Trophoblast cell (in vitro differentiated cells and primary cell): ENCODE results near the gene ZC3H14.

Experiments
- DNase-seq, 2 donors: peaks; one replicate each; pipeline ENCODE4 v3.0.0-alpha.2; 2016
- H2AFZ ChIP-seq: 2 replicates; pipeline ENCODE4 v1.6.1; 2013; ENCODE audit warnings: low read length, moderate library complexity, mild to moderate bottlenecking; ENCODE audit not compliant: insufficient read depth, poor library complexity
- H2AK5ac ChIP-seq: 2 replicates; pipeline ENCODE4 v1.6.1; 2013; ENCODE audit warnings: mild to moderate bottlenecking, low read length
- H2BK120ac ChIP-seq: 2 replicates; pipeline ENCODE4 v1.6.1; 2013; ENCODE audit warnings: low read length, mild to moderate bottlenecking, moderate library complexity; ENCODE audit not compliant: insufficient read depth, poor library complexity
- H2BK12ac ChIP-seq: 2 replicates; pipeline ENCODE4 v1.6.1; 2013; ENCODE audit warnings: mild to moderate bottlenecking, low read length, moderate library complexity
- H2BK5ac ChIP-seq: 2 replicates; pipeline ENCODE4 v1.6.1; 2013; ENCODE audit warnings: low read length, low read depth, moderate library complexity, mild to moderate bottlenecking; ENCODE audit not compliant: poor library complexity
- H3K14ac ChIP-seq: 2 replicates; pipeline ENCODE4 v1.6.1; 2013; ENCODE audit warnings: mild to moderate bottlenecking, low read length
- H3K18ac ChIP-seq: 2 replicates; pipeline ENCODE4 v1.6.1; 2013; ENCODE audit warnings: mild to moderate bottlenecking, low read length
- H3K23ac ChIP-seq: 2 replicates; pipeline ENCODE4 v1.6.1; 2013; ENCODE audit warnings: low read length
- H3K27ac ChIP-seq: 2 replicates; pipeline ENCODE4 v1.5.1; 2013; ENCODE audit warnings: low read depth, mild to moderate bottlenecking, inconsistent platforms, low read length, moderate library complexity
- H3K27me3 ChIP-seq: 2 replicates; pipeline ENCODE4 v1.6.1; 2013; ENCODE audit warnings: inconsistent platforms, mild to moderate bottlenecking, low read length, moderate library complexity; ENCODE audit not compliant: insufficient read depth
- H3K36me3 ChIP-seq, 2 experiments: 1 replicate in 1 of 2; 2 replicates in 1 of 2; pipeline ENCODE4 v1.6.1; 2013; ENCODE audit warnings: low read length in 2 of 2, mild to moderate bottlenecking in 2 of 2, moderate library complexity in 1 of 2; ENCODE audit not compliant: insufficient read depth in 2 of 2, control insufficient read depth in 1 of 2
- H3K4ac ChIP-seq: 2 replicates; pipeline ENCODE4 v1.6.1; 2013; ENCODE audit warnings: low read depth, mild to moderate bottlenecking, low read length, moderate library complexity
- H3K4me1 ChIP-seq, 2 experiments: 1 replicate in 1 of 2; 2 replicates in 1 of 2; pipeline ENCODE4 v1.6.1; 2013; ENCODE audit warnings: low read length in 2 of 2, mild to moderate bottlenecking in 2 of 2, moderate library complexity in 1 of 2; ENCODE audit not compliant: insufficient read depth in 2 of 2, control insufficient read depth in 1 of 2
- H3K4me2 ChIP-seq: 2 replicates; pipeline ENCODE4 v1.6.1; 2013; ENCODE audit warnings: inconsistent platforms, mild to moderate bottlenecking, low read length, moderate library complexity
- H3K4me3 ChIP-seq: 2 replicates; pipeline ENCODE4 v1.5.1; 2013; ENCODE audit warnings: mild to moderate bottlenecking, low read depth, low read length, inconsistent platforms
- H3K79me1 ChIP-seq: one replicate; pipeline ENCODE4 v1.6.1; 2013; ENCODE audit warnings: low read length
- H3K79me2 ChIP-seq: 2 replicates; pipeline ENCODE4 v1.6.1; 2013; ENCODE audit warnings: low read length, mild to moderate bottlenecking; ENCODE audit not compliant: control insufficient read depth, insufficient read depth, poor library complexity
- H3K9ac ChIP-seq: 2 replicates; pipeline ENCODE4 v1.6.1; 2013; ENCODE audit warnings: mild to moderate bottlenecking, low read length
- H3K9me3 ChIP-seq: 2 replicates; pipeline ENCODE4 v1.6.1; 2013; ENCODE audit warnings: low read depth, mild to moderate bottlenecking, control low read depth, inconsistent platforms, low read length; ENCODE audit not compliant: insufficient read depth
- H4K12ac ChIP-seq: 2 replicates; pipeline ENCODE4 v1.6.1; 2013; ENCODE audit warnings: low read depth, mild to moderate bottlenecking, low read length, moderate library complexity
- H4K8ac ChIP-seq: 2 replicates; pipeline ENCODE4 v1.6.1; 2013; ENCODE audit warnings: low read depth, mild to moderate bottlenecking, low read length, moderate library complexity
- H4K91ac ChIP-seq: one replicate; pipeline ENCODE4 v1.6.1; 2013; ENCODE audit warnings: low read depth, mild to moderate bottlenecking, low read length, moderate library complexity
- WGBS: extraction: QIAGEN DNeasy Blood & Tissue Kit; methylation state at CpG from one replicate; pipeline ENCODE4 v1.1.7; 2013; ENCODE audit warnings: missing lambda C conversion rate; ENCODE audit not compliant: insufficient read length, insufficient coverage; ENCODE audit errors: extremely low coverage; 5-methylcytosine and 5-hydroxymethylcytosine counted together

ZC3H14 gene

DNA sequence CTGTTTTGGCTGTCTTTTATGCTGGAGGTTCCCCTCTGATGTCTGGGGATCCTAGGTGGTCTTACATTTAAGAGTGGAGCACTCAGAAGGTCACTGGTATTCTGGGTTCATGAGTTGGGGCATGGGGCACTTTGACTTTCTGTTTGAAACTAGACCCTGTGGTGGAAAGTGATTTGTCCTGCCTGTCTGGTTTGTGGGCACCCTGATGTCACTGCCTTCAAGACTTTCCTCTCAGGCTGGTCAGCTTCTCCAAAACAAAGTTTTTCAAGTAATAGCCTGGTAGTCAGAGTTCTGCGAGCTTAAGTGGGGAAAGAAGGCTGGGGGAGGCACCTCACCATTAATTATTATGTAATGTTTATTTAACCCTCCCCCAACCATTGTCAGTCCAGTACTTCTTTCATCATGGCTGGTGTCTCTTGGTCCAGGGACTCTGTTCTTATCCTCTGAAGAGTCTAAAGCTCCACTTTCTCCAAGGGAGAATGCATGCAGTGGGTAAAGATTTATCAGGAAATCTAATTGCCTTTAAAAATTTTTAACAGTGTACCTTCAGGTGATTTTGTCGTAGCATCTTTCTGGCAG, 35.3 kb downstream of the ZC3H14 start:
- no peaks in the 10 kb centered on the region for H3K79me1 ChIP-seq
- H4K12ac ChIP-seq, result no peak overlapping the region
- no peak overlapping the region for H2BK120ac ChIP-seq
- H3K9ac ChIP-seq, result no peak overlapping the region
- H2AK5ac ChIP-seq, result no peak overlapping the region
- H3K27ac ChIP-seq, result no peak overlapping the region
- no peaks in the 10 kb centered on the region for H3K79me2 ChIP-seq
- H3K4me2 ChIP-seq, result no peak overlapping the region
- no peak overlapping the region for H3K4ac ChIP-seq
- peaks cover 28 to 49% of the 10 kb centered on the region in 2 experiments for H3K36me3 ChIP-seq
- H2AFZ ChIP-seq, result no peak overlapping the region
- H2BK12ac ChIP-seq, result no peak overlapping the region
- H3K9me3 ChIP-seq, result no peaks in the 10 kb centered on the region
- no peak overlapping the region for H2BK5ac ChIP-seq
- no CpG with 5 or more reads among the region's 2 CpGs for WGBS
- no peak overlapping the region for H4K8ac ChIP-seq
- no peaks in the 10 kb centered on the region for H3K27me3 ChIP-seq
- H3K4me3 ChIP-seq, result no peak overlapping the region
- H3K23ac ChIP-seq, result no peak overlapping the region
- no peak overlapping the region for H3K18ac ChIP-seq
- no peak overlapping the region for H4K91ac ChIP-seq
- DNase-seq, result no peak
- no peak overlapping the region for H3K14ac ChIP-seq
- no peaks in the 10 kb centered on the region for H3K4me1 ChIP-seq

DNA sequence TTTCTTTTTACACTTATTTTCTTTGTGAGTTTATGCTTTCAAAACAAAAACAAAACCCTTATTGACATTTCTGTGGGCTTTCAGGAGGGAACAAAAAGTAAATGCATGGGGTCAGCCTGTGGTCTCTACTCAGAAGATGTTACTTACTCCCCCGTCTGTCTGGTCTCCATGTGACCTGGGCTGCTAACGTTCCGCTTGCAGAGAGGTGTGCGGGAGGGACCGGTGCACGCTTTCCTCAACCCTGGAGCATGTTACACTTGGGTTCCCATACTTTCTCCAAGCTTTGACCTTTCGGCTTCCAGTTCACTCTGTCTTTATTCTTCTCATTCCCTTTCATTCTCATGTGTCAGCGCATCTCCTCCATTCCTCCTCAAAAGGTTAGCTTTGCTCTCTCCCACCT, 36.5 kb downstream of the ZC3H14 start:
- H3K9ac ChIP-seq, result no peak overlapping the region
- H3K27ac ChIP-seq, result no peak overlapping the region
- H2AK5ac ChIP-seq, result no peak overlapping the region
- H3K14ac ChIP-seq, result no peak overlapping the region
- no peak overlapping the region for H2BK5ac ChIP-seq
- H3K4ac ChIP-seq, result no peak overlapping the region
- no peak overlapping the region for H2AFZ ChIP-seq
- no peak overlapping the region for H4K8ac ChIP-seq
- no peak overlapping the region for H2BK12ac ChIP-seq
- H3K4me2 ChIP-seq, result no peak overlapping the region
- no peak overlapping the region for H4K91ac ChIP-seq
- no peak for DNase-seq
- H3K4me3 ChIP-seq, result no peak overlapping the region
- no peaks in the 10 kb centered on the region for H3K9me3 ChIP-seq
- no peak overlapping the region for H2BK120ac ChIP-seq
- no peaks in the 10 kb centered on the region for H3K4me1 ChIP-seq
- H3K27me3 ChIP-seq, result no peaks in the 10 kb centered on the region
- H3K18ac ChIP-seq, result no peak overlapping the region
- no peaks in the 10 kb centered on the region for H3K79me2 ChIP-seq
- H3K23ac ChIP-seq, result no peak overlapping the region
- H4K12ac ChIP-seq, result no peak overlapping the region
- no peaks in the 10 kb centered on the region for H3K79me1 ChIP-seq
- peaks cover 30 to 52% of the 10 kb centered on the region in 2 experiments for H3K36me3 ChIP-seq
- WGBS, result no CpG with 5 or more reads among the region's 8 CpGs

DNA sequence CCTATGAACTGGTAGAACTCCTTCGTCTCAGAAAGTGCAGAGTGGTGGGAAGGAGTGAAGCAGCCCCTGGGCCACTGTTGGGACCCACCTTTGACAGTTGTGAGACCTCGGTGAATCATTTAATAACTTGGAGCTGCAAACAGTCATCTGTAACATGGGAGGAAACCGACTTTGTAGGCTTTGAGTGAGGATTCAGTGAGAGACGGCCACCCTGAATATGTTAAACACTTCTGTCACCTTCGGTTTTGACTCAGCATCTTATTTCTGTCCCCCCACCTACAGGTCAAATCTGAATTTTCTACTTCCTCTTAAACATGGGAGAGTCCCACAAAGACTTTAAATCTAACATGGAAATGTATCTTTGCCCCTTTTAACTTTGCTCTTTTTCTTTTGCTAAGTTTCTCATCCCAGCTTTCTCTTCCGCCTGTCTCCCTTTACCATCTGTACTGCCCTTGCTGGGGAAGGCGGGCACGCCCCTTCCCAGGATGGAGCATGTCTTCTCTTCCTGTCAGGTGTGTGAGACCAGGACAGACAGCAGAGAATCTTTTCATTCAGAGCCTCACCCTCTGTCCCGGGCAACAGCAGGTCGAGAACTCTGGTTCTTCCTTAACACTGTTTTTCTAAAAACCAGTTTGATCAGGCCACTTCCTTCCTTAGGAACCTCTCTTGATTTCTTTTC, 37.1 kb downstream of the ZC3H14 start:
- Histone ChIP-seq H2AFZ (no peak overlapping the region), H3K4me1 (no peaks in the 10 kb centered on the region), H2BK12ac (no peak overlapping the region), H2BK120ac (no peak overlapping the region), H3K14ac (no peak overlapping the region), H3K27ac (no peak overlapping the region), H4K12ac (no peak overlapping the region), H3K79me1 (no peaks in the 10 kb centered on the region), H3K4ac (no peak overlapping the region), H3K9ac (no peak overlapping the region), H2AK5ac (no peak overlapping the region), H3K18ac (no peak overlapping the region), H3K4me2 (no peak overlapping the region), H4K8ac (no peak overlapping the region), H4K91ac (no peak overlapping the region), H3K23ac (no peak overlapping the region), H2BK5ac (no peak overlapping the region), H3K9me3 (no peaks in the 10 kb centered on the region), H3K79me2 (no peaks in the 10 kb centered on the region), H3K36me3 (peaks cover 33 to 54% of the 10 kb centered on the region in 2 experiments), H3K4me3 (no peak overlapping the region), H3K27me3 (no peaks in the 10 kb centered on the region)
- DNase-seq, result no peak
- WGBS, result no CpG with 5 or more reads among the region's 10 CpGs

DNA sequence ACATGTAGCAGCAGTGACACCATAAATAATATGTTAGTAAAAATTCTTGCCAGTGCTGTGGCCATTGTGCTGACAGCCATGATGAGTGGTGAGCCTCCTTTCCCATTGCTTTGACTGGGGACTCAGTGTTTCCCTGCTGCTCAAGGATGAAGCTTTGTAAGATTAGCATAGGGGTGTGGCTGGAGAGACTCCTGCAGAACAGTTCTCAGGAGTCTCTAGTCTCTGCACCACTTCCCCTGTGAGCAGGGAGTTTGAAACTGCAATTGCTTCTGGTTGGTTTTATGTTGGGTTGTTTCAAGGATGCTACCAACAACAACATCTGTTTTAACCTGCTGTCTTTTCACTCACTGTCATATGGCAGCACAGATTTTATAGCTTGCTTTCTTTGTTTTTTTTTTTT, 41.4 kb downstream of the ZC3H14 start:
- H3K27me3 ChIP-seq, result no peaks in the 10 kb centered on the region
- H4K12ac ChIP-seq, result no peak overlapping the region
- H3K79me1 ChIP-seq, result no peaks in the 10 kb centered on the region
- no peaks in the 10 kb centered on the region for H3K4me1 ChIP-seq
- no peak overlapping the region for H2BK12ac ChIP-seq
- no peak overlapping the region for H3K23ac ChIP-seq
- H2BK120ac ChIP-seq, result no peak overlapping the region
- no peak for DNase-seq
- no peak overlapping the region for H4K8ac ChIP-seq
- H3K4me2 ChIP-seq, result no peak overlapping the region
- no peak overlapping the region for H2BK5ac ChIP-seq
- no peak overlapping the region for H3K4ac ChIP-seq
- no peak overlapping the region for H3K18ac ChIP-seq
- H3K9me3 ChIP-seq, result peaks cover 5% of the 10 kb centered on the region
- no peak overlapping the region for H3K27ac ChIP-seq
- no peak overlapping the region for H3K14ac ChIP-seq
- H3K79me2 ChIP-seq, result no peaks in the 10 kb centered on the region
- peaks cover 38 to 55% of the 10 kb centered on the region in 2 experiments for H3K36me3 ChIP-seq
- H4K91ac ChIP-seq, result no peak overlapping the region
- no peak overlapping the region for H3K9ac ChIP-seq
- no peak overlapping the region for H3K4me3 ChIP-seq
- no peak overlapping the region for H2AK5ac ChIP-seq
- H2AFZ ChIP-seq, result no peak overlapping the region
